A549 (cell line): ENCODE results near the gene MRPL4. TPM values are rescaled to one million over a fixed set of nuclear protein-coding genes. Genes with fewer than 3 reads are reported as not detected.

Source experiments
- ATAC-seq, 2 experiments: fragments of 200-7000 bp in 1 of 2; fragments of >200 bp in 1 of 2; cut with Nextera tagmentation in 1 of 2; cut with Tn5 transposase in 1 of 2; 3 replicates each; pipeline versions ENCODE4 v1.8.0 to v1.9.1; 2018 to 2020; ENCODE audit warnings: mild to moderate bottlenecking in 1 of 2, moderate library complexity in 1 of 2
- CTCF ChIA-PET: fragments of 300-600 bp; sonication (Branson Sonifier 250); formaldehyde crosslinking; extraction: SDS; loops from one replicate; lab custom pipeline; 2021; ENCODE audit warnings: antibody characterized with exemption, inconsistent platforms; lab: Yijun Ruan, JAX
- POLR2A ChIA-PET: fragments of 350-600 bp; formaldehyde crosslinking; extraction: SDS; loops from one replicate; lab custom pipeline; 2021; ENCODE audit warnings: antibody characterized with exemption, inconsistent platforms; lab: Yijun Ruan, JAX
- DNase-seq, 2 experiments: peaks; one replicate each; pipeline versions ENCODE4 v3.0.0 to v3.0.0-alpha.2; 2011 to 2016; ENCODE audit warnings: low read depth in 1 of 2, low spot score in 1 of 2
- FAIRE-seq: peaks from 2 replicates; lab custom pipeline; 2011; peaks lifted over from hg19 to GRCh38; lab: Jason Lieb, UNC
- H3K27ac ChIP-seq, 2 experiments: fragments of >200 bp; sonication (Bioruptor Twin); formaldehyde crosslinking; 3 replicates each; pipeline ENCODE4 v1.5.1; 2016 to 2017
- H3K4me1 ChIP-seq: fragments of >200 bp; sonication (Bioruptor Twin); formaldehyde crosslinking; 3 replicates; pipeline ENCODE4 v1.6.1; 2016
- H3K4me2 ChIP-seq: fragments of >200 bp; sonication (Bioruptor Twin); formaldehyde crosslinking; 3 replicates; pipeline ENCODE4 v1.6.1; 2016
- H3K4me3 ChIP-seq: fragments of >200 bp; sonication (Bioruptor Twin); formaldehyde crosslinking; 3 replicates; pipeline ENCODE4 v1.5.1; 2016
- H3K9me3 ChIP-seq: fragments of >200 bp; sonication (Bioruptor Twin); formaldehyde crosslinking; 3 replicates; pipeline ENCODE4 v1.6.1; 2016
- CHD4 ChIP-seq: fragments of 200-600 bp; sonication (generic); IDR thresholded peaks from 2 replicates; pipeline ENCODE4 v1.6.1; 2016; ENCODE audit warnings: antibody characterized with exemption, mild to moderate bottlenecking, borderline replicate concordance
- CTCF ChIP-seq: fragments of >200 bp; sonication (Bioruptor Twin); formaldehyde crosslinking; IDR thresholded peaks from 3 replicates; pipeline ENCODE4 v1.5.1; 2016
- EHF ChIP-seq: fragments of 250-450 bp; sonication (Bioruptor Pico); IDR thresholded peaks from 2 replicates; pipeline ENCODE4 v1.5.0; 2020; ENCODE audit warnings: mild to moderate bottlenecking
- ESRRA ChIP-seq: fragments of 150-350 bp; IDR thresholded peaks from 2 replicates; pipeline ENCODE4 v1.6.1; 2014; ENCODE audit warnings: mild to moderate bottlenecking, low read length, borderline replicate concordance
- FOSB ChIP-seq: fragments of 250-450 bp; sonication (Bioruptor Pico); IDR thresholded peaks from 2 replicates; pipeline ENCODE4 v1.5.0; 2020; ENCODE audit warnings: mild to moderate bottlenecking, moderate library complexity
- FOSL2 ChIP-seq, 2 experiments: fragments of 450-650 bp in 1 of 2; fragments of >200 bp in 1 of 2; sonication (Bioruptor Twin) in 1 of 2; formaldehyde crosslinking; IDR thresholded peaks; 2 replicates each; pipeline versions ENCODE4 v1.5.0 to v1.6.1; 2016 to 2020; ENCODE audit warnings: mild to moderate bottlenecking in 1 of 2, moderate library complexity in 1 of 2
- GATA3 ChIP-seq: IDR thresholded peaks from 2 replicates; pipeline ENCODE4 v1.6.1; 2012; ENCODE audit warnings: borderline replicate concordance
- HMGXB4 ChIP-seq: fragments of 250-450 bp; sonication (Bioruptor Pico); IDR thresholded peaks from 2 replicates; pipeline ENCODE4 v1.5.0; 2021; ENCODE audit warnings: mild to moderate bottlenecking, moderate library complexity, borderline replicate concordance
- HOXB5 ChIP-seq: fragments of 250-450 bp; sonication (Bioruptor Pico); IDR thresholded peaks from 2 replicates; pipeline ENCODE4 v1.5.0; 2020; ENCODE audit warnings: mild to moderate bottlenecking, moderate library complexity
- KDM5A ChIP-seq: fragments of 200-600 bp; sonication (generic); IDR thresholded peaks from 2 replicates; pipeline ENCODE4 v1.6.1; 2016; ENCODE audit warnings: antibody characterized with exemption, mild to moderate bottlenecking
- MAFK ChIP-seq: fragments of 450-650 bp; IDR thresholded peaks from 2 replicates; pipeline ENCODE4 v1.6.1; 2014; ENCODE audit not compliant: partially characterized antibody
- MYC ChIP-seq: IDR thresholded peaks from 2 replicates; pipeline ENCODE4 v1.6.1; 2012; ENCODE audit warnings: mild to moderate bottlenecking, inconsistent platforms, low read length, improper control_type of control experiment, borderline replicate concordance
- NFE2L2 ChIP-seq: fragments of 150-350 bp; conservative IDR thresholded peaks from 2 replicates; pipeline ENCODE4 v1.6.1; 2014; ENCODE audit warnings: low read length
- NPAS2 ChIP-seq: fragments of 250-450 bp; sonication (Bioruptor Pico); IDR thresholded peaks from 2 replicates; pipeline ENCODE4 v1.8.0; 2022; ENCODE audit warnings: mild to moderate bottlenecking, moderate library complexity, borderline replicate concordance
- POLR2A ChIP-seq: IDR thresholded peaks from 2 replicates; pipeline ENCODE4 v1.6.1; 2012; ENCODE audit warnings: mild to moderate bottlenecking, low read length
- RAD21 ChIP-seq, 2 experiments: fragments of >200 bp in 1 of 2; sonication (Bioruptor Twin) in 1 of 2; formaldehyde crosslinking in 1 of 2; IDR thresholded peaks in 1 of 2; conservative IDR thresholded peaks in 1 of 2; 2 replicates in 1 of 2; 3 replicates in 1 of 2; pipeline ENCODE4 v1.6.1; 2012 to 2018; ENCODE audit warnings: inconsistent platforms in 1 of 2
- REST ChIP-seq: fragments of 200-600 bp; sonication (generic); IDR thresholded peaks from 2 replicates; pipeline ENCODE4 v1.6.1; 2016; ENCODE audit warnings: antibody characterized with exemption, mild to moderate bottlenecking, moderate library complexity
- SMC3 ChIP-seq: fragments of >200 bp; sonication (Bioruptor Twin); formaldehyde crosslinking; IDR thresholded peaks from 3 replicates; pipeline ENCODE4 v1.6.1; 2018; ENCODE audit warnings: inconsistent platforms
- SREBF2 ChIP-seq: fragments of 450-650 bp; IDR thresholded peaks from 2 replicates; pipeline ENCODE4 v1.6.1; 2014; ENCODE audit warnings: mild to moderate bottlenecking, moderate library complexity
- TP53 ChIP-seq: fragments of 250-450 bp; sonication (Bioruptor Pico); IDR thresholded peaks from 2 replicates; pipeline ENCODE4 v1.5.0; 2021; ENCODE audit warnings: mild to moderate bottlenecking, moderate library complexity
- ZC3H11A ChIP-seq: fragments of 450-650 bp; IDR thresholded peaks from 2 replicates; pipeline ENCODE4 v1.6.1; 2014; ENCODE audit warnings: antibody characterized with exemption, mild to moderate bottlenecking
- WGBS: methylation state at CpG from one replicate; pipeline ENCODE4 v1.1.6; 2017; ENCODE audit errors: missing lambda C conversion rate; 5-methylcytosine and 5-hydroxymethylcytosine counted together
- polyA plus RNA-seq, 4 experiments: library from polyadenylated mRNA; depleted of rRNA in 3 of 4; stranded (reverse); fragments of >200 nt; fragmentation: RNase III in 1 of 4; extraction: RNeasy Plus Mini Kit Qiagen cat#74134 plus additional on column Dnase treatment in 1 of 4; gene quantifications; 2 replicates in 3 of 4; 3 replicates in 1 of 4; pipeline ENCODE4 v1.2.3, GENCODE V29; 2011 to 2017
- TF ChIP-seq, protein P1 (sequence below): IDR thresholded peaks from 2 replicates; pipeline ENCODE4 v1.6.1; 2012

Gene MRPL4
- polyA plus RNA-seq, 2 of the 4 experiments (the other 2 are of a cell fraction) = 26.4 to 52.2 TPM

GRCh38 chr19:10268071-10268470 is 16.1 kb downstream of the MRPL4 start:
- no peak for FAIRE-seq
- no peak for ATAC-seq
- 77% methylated on average over 6 of the region's 6 CpGs for WGBS

DNA sequence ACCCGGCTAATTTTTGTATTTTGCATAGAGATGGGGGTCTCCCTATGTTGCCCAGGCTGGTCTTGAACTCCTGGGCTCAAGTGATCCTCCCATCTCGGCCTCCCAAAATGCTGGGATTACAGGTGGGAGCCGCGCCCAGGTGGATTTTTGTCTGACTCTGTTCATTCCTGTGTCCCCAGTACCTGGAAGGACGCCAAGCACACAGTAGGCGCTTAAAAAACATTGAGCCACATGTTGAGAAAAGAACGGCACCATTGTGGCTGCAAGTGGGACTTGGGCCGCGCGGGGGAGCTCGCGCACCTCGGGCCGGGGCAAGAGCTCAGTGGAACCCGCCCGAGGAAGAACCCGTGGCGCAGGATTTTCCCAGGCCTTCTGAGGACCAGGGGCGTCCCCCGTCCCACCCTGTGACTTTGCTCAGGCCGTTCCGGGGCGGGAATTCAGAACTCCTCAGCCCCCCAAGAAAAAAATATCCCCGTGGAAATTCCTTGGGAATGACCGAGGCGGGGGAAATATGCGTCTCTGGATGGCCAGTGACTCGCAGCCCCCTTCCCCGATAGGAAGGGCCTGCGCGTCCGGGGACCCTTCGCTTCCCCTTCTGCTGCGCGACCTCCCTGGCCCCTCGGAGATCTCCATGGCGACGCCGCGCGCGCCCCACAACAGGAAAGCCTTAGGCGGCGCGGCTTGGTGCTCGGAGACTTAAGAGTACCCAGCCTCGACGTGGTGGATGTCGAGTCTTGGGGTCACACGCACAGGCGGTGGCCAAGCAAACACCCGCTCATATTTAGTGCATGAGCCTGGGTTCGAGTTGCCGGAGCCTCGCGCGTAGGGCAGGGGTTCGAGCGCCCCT is 17.5 kb downstream of the MRPL4 start:
- Histone ChIP-seq H3K27ac (peak overlapping the region; percentile 6 to 78; a peak in 4 of 6 replicates), H3K4me2 (peak overlapping the region; percentile 69), H3K4me3 (peak overlapping the region; percentile 17; the same call in 1 of the 3 replicates), H3K4me1 (peaks cover 16% of the 10 kb centered on the region), H3K9me3 (no peaks in the 10 kb centered on the region)
- CTCF ChIA-PET = interaction anchor here (0.6 to 6.7 kb wide), 35 partner anchors 9 to 311 kb away, joined by 3 to 104 read pairs (median 4); partner anchors contain the start of genes CDC37, ICAM5, RAVER1 and TYK2
- ATAC-seq = peak; percentile 86 to 92
- TF ChIP-seq MAFK (no peak), ZC3H11A (no peak), RAD21 (conservative IDR thresholded peaks at IDR 0.05 in 1 of 2, IDR thresholded peaks at IDR 0.05 in 1 of 2) (peak; percentile 89 to 90), HMGXB4 (CRISPR knock-in tag) (no peak), CHD4 (no peak), HOXB5 (CRISPR knock-in tag) (no peak), FOSL2 (IDR thresholded peaks at IDR 0.05) (no peak), FOSL2 (CRISPR knock-in tag; IDR thresholded peaks at IDR 0.05) (no peak), GATA3 (no peak), KDM5A (no peak), POLR2A (no peak), FOSB (CRISPR knock-in tag) (no peak), NFE2L2 (no peak), MYC (no peak), NPAS2 (CRISPR knock-in tag) (no peak), REST (no peak), SMC3 (peak; percentile 88), CTCF (peak; percentile 79), ESRRA (no peak), TP53 (CRISPR knock-in tag) (no peak), EHF (CRISPR knock-in tag) (no peak)
- TF ChIP-seq, protein P1, sequence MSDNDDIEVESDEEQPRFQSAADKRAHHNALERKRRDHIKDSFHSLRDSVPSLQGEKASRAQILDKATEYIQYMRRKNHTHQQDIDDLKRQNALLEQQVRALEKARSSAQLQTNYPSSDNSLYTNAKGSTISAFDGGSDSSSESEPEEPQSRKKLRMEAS = no peak
- POLR2A ChIA-PET = interaction anchor here (0.6 to 2.3 kb wide), 4 partner anchors 9 to 123 kb away, joined by 3 to 10 read pairs (median 4); partner anchors contain the start of gene RAVER1
- peak in 1 of 2 experiments; percentile 63 for DNase-seq
- WGBS = 32% methylated on average over 44 of the region's 59 CpGs
- FAIRE-seq = no peak

More at GRCh38 chr19:10268071-10268470, 16.1 kb downstream of the MRPL4 start:
- DNase-seq = no peak
- Histone ChIP-seq H3K4me1 (peaks cover 16% of the 10 kb centered on the region), H3K4me2 (no peak overlapping the region), H3K4me3 (no peak overlapping the region), H3K9me3 (no peaks in the 10 kb centered on the region), H3K27ac (no peak overlapping the region)
- TF ChIP-seq SREBF2 (no peak), NPAS2 (CRISPR knock-in tag) (no peak)
- ChIA-PET CTCF (interaction anchor here (0.6 to 6.7 kb wide), 15 partner anchors 9 to 844 kb away, joined by 3 to 104 read pairs (median 4); partner anchors contain the start of genes ICAM5 and TYK2), POLR2A (no interaction called here)
